HepG2 (cell line): ENCODE measurements around the gene ACBD7. TPM values are rescaled to one million over a fixed set of nuclear protein-coding genes. Genes with fewer than 3 reads are reported as not detected.
A peak's percentile ranks its signal among the peaks of the same experiment; 100 is the strongest.

Experiments
- ATM ChIP-seq: fragments of 450-650 bp; IDR thresholded peaks from 2 replicates; pipeline ENCODE4 v1.7.1; 2017; ENCODE audit warnings: mild to moderate bottlenecking, borderline replicate concordance
- CHD4 ChIP-seq: fragments of 200-600 bp; sonication (generic); IDR thresholded peaks from 2 replicates; pipeline ENCODE4 v1.7.0; 2017; ENCODE audit warnings: mild to moderate bottlenecking, low read length, borderline replicate concordance
- FOXC1 ChIP-seq: sonication (generic); formaldehyde crosslinking; IDR thresholded peaks from 2 replicates; pipeline ENCODE4 v1.8.0; 2022; ENCODE audit warnings: mild to moderate bottlenecking, missing genetic modification reagents, borderline replicate concordance
- MLXIP ChIP-seq: sonication (generic); formaldehyde crosslinking; IDR thresholded peaks from 2 replicates; pipeline ENCODE4 v1.9.0; 2021; ENCODE audit warnings: missing genetic modification reagents, borderline replicate concordance
- NFYB ChIP-seq: sonication (generic); formaldehyde crosslinking; IDR thresholded peaks from 2 replicates; pipeline ENCODE4 v1.4.0; 2020; ENCODE audit warnings: missing genetic modification reagents
- NKX3-1 ChIP-seq: sonication (generic); formaldehyde crosslinking; IDR thresholded peaks from 2 replicates; pipeline ENCODE4 v1.5.0; 2020; ENCODE audit warnings: missing genetic modification reagents
- NR3C1 ChIP-seq: sonication (generic); formaldehyde crosslinking; IDR thresholded peaks from 2 replicates; pipeline ENCODE4 v1.4.0; 2020; ENCODE audit warnings: missing genetic modification reagents
- SNAI1 ChIP-seq: sonication (generic); formaldehyde crosslinking; IDR thresholded peaks from 2 replicates; pipeline ENCODE4 v1.5.0; 2020; ENCODE audit warnings: mild to moderate bottlenecking, missing genetic modification reagents, borderline replicate concordance
- SNRNP70 ChIP-seq: fragments of 200-400 bp; formaldehyde crosslinking; IDR thresholded peaks from 2 replicates; pipeline ENCODE4 v1.6.1; 2017; ENCODE audit warnings: mild to moderate bottlenecking, low read depth, low read length, moderate library complexity
- SOX6 ChIP-seq, 2 experiments: fragments of 450-650 bp in 1 of 2; sonication (generic) in 1 of 2; formaldehyde crosslinking in 1 of 2; IDR thresholded peaks; 2 replicates each; pipeline versions ENCODE4 v1.4.0 to v1.6.1; 2017 to 2020; ENCODE audit warnings: antibody characterized with exemption in 1 of 2, mild to moderate bottlenecking in 1 of 2, missing genetic modification reagents in 1 of 2
- TBP ChIP-seq: sonication (generic); formaldehyde crosslinking; IDR thresholded peaks from 2 replicates; pipeline ENCODE4 v1.5.0; 2020; ENCODE audit warnings: missing genetic modification reagents
- TBX3 ChIP-seq: fragments of 450-650 bp; IDR thresholded peaks from 2 replicates; pipeline ENCODE4 v1.6.1; 2017; ENCODE audit warnings: antibody characterized with exemption, mild to moderate bottlenecking, inconsistent platforms, borderline replicate concordance
- ZBTB2 ChIP-seq: sonication (generic); formaldehyde crosslinking; IDR thresholded peaks from 2 replicates; pipeline ENCODE4 v1.8.0; 2022; ENCODE audit warnings: low read depth, missing genetic modification reagents
- ZFP90 ChIP-seq: sonication (generic); formaldehyde crosslinking; IDR thresholded peaks from 2 replicates; pipeline ENCODE4 v1.8.0; 2022; ENCODE audit warnings: missing genetic modification reagents, mild to moderate bottlenecking, inconsistent platforms, borderline replicate concordance
- ZIK1 ChIP-seq: sonication (generic); formaldehyde crosslinking; IDR thresholded peaks from 2 replicates; pipeline ENCODE4 v1.5.0; 2020; ENCODE audit warnings: mild to moderate bottlenecking, low read depth, missing genetic modification reagents, borderline replicate concordance
- ZNF230 ChIP-seq: sonication (generic); formaldehyde crosslinking; IDR thresholded peaks from 2 replicates; pipeline ENCODE4 v1.4.0; 2020; ENCODE audit warnings: mild to moderate bottlenecking, missing genetic modification reagents
- ZNF335 ChIP-seq: sonication (generic); formaldehyde crosslinking; IDR thresholded peaks from 2 replicates; pipeline ENCODE4 v1.4.0; 2020; ENCODE audit warnings: missing genetic modification reagents
- ZNF484 ChIP-seq: sonication (generic); formaldehyde crosslinking; IDR thresholded peaks from 2 replicates; pipeline ENCODE4 v1.5.1; 2020; ENCODE audit warnings: mild to moderate bottlenecking, low read depth, missing genetic modification reagents, borderline replicate concordance
- ZNF512 ChIP-seq: sonication (generic); formaldehyde crosslinking; IDR thresholded peaks from 2 replicates; pipeline ENCODE4 v1.4.0; 2020; ENCODE audit warnings: mild to moderate bottlenecking, missing genetic modification reagents
- ZNF530 ChIP-seq: sonication (generic); formaldehyde crosslinking; IDR thresholded peaks from 2 replicates; pipeline ENCODE4 v1.5.0; 2020; ENCODE audit warnings: low read depth, mild to moderate bottlenecking, missing genetic modification reagents
- ZNF713 ChIP-seq: sonication (generic); formaldehyde crosslinking; IDR thresholded peaks from 2 replicates; pipeline ENCODE4 v1.4.0; 2020; ENCODE audit warnings: mild to moderate bottlenecking, missing genetic modification reagents
- ZNF749 ChIP-seq: sonication (generic); formaldehyde crosslinking; IDR thresholded peaks from 2 replicates; pipeline ENCODE4 v1.8.0; 2022; ENCODE audit warnings: mild to moderate bottlenecking, missing genetic modification reagents, moderate library complexity, borderline replicate concordance
- ZNF761 ChIP-seq: sonication (generic); formaldehyde crosslinking; conservative IDR thresholded peaks from 2 replicates; pipeline ENCODE4 v1.4.0; 2020; ENCODE audit warnings: mild to moderate bottlenecking, missing genetic modification reagents
- polyA plus RNA-seq, 8 experiments: library from polyadenylated mRNA; depleted of rRNA in 3 of 8; stranded (reverse) in 7 of 8; unstranded in 1 of 8; fragments of >200 nt; fragmentation: Illumina TruSeq in 4 of 8; extraction: Trizol in 4 of 8; gene quantifications; 2 replicates each; pipeline versions ENCODE4 v1.2.1 to v1.2.3, GENCODE V29; 2011 to 2016; ENCODE audit warnings: low read depth in 4 of 8, missing spikeins in 1 of 8, mixed read lengths in 1 of 8; ENCODE audit not compliant: insufficient read depth in 1 of 8
- total RNA-seq, 5 experiments: library from RNA; depleted of rRNA; stranded (reverse); fragments of >200 nt; fragmentation: Illumina TruSeq; extraction: Trizol; gene quantifications; 2 replicates each; pipeline ENCODE4 v1.2.3, GENCODE V29; 2016; ENCODE audit warnings: low read depth in 1 of 5

ACBD7 gene
- total and polyA plus RNA-seq, 2 of the 13 experiments (the other 11 are each of a cell fraction or from before 2014, with no cell fraction given), result 1.4 to 2.6 TPM

GRCh38 chr10:15088428-15089261 lies at the start of gene ACBD7 (continued):
- TF ChIP-seq MLXIP (no peak), ZNF713 (no peak), ATM (no peak), CHD4 (no peak), ZBTB2 (CRISPR knock-in tag) (no peak), ZNF749 (CRISPR knock-in tag) (no peak), SOX6 (IDR thresholded peaks at IDR 0.05) (no peak), SOX6 (CRISPR knock-in tag; IDR thresholded peaks at IDR 0.05) (no peak), TBX3 (no peak), NKX3-1 (no peak), ZFP90 (no peak; the same call in 1 of the 2 replicates), ZNF512 (no peak), ZNF230 (CRISPR knock-in tag) (no peak), ZNF761 (CRISPR knock-in tag) (no peak; the same call in 1 of the 2 replicates), NR3C1 (no peak), SNRNP70 (no peak), ZNF484 (CRISPR knock-in tag) (no peak), ZIK1 (CRISPR knock-in tag) (no peak), NFYB (CRISPR knock-in tag) (peak; percentile 93), TBP (CRISPR knock-in tag) (no peak), FOXC1 (peak; percentile 49; the same call in 1 of the 2 replicates), SNAI1 (no peak), ZNF530 (CRISPR knock-in tag) (no peak), ZNF335 (CRISPR knock-in tag) (no peak)
